Middle frontal gyrus (tissue), 1 donor: ENCODE results near the gene C2orf80.
"Not testable (repeated sequence)": the region's sequence is repeated elsewhere in the genome, so short reads cannot be mapped to it uniquely, and the experiment has no call there.

Source experiments
- DNase-seq: peaks from one replicate; pipeline ENCODE4 v3.0.0-alpha.2; 2015; ENCODE audit warnings: low spot score; ENCODE audit errors: extremely low spot score

Gene C2orf80

GRCh38 chr2:208135794-208136715 is 53.8 kb downstream of the C2orf80 start:
- no peak for DNase-seq

GRCh38 chr2:208134928-208135586 is 54.8 kb downstream of the C2orf80 start:
- no peak for DNase-seq

- no peak for DNase-seq
These were observed 59.1 kb downstream of the C2orf80 start for GRCh38 chr2:208130712-208131110.

- no peak for DNase-seq
These were observed 59.8 kb downstream of the C2orf80 start, which contains the start of gene CRYGC for GRCh38 chr2:208129744-208130711. Gene CRYGC, minus strand, starts transcription at chr2:208129828. Its CDS starts 36 bp downstream, at chr2:208129792.

GRCh38 chr2:208128136-208128535 is 61.7 kb downstream of the C2orf80 start:
- no peak for DNase-seq

GRCh38 chr2:208127090-208127489 is 62.7 kb downstream of the C2orf80 start:
- DNase-seq: no peak

GRCh38 chr2:208125251-208125650 is 64.6 kb downstream of the C2orf80 start:
- DNase-seq: no peak

- not testable (repeated sequence) for DNase-seq
These were observed 65.7 kb downstream of the C2orf80 start, which contains the start of gene CRYGD for GRCh38 chr2:208124013-208124715. Gene CRYGD, minus strand, starts transcription at chr2:208124524. Its CDS starts 51 bp downstream, at chr2:208124473.

GRCh38 chr2:208122248-208122647 is 67.6 kb downstream of the C2orf80 start:
- DNase-seq: no peak

- no peak for DNase-seq
These were observed 70.9 kb downstream of the C2orf80 start for GRCh38 chr2:208118918-208119317.

GRCh38 chr2:208117390-208117789 is 72.4 kb downstream of the C2orf80 start:
- not testable (repeated sequence) for DNase-seq
